HepG2 (cell line): Measurements from ENCODE around the gene HIRA. TPM values are rescaled to one million over a fixed set of nuclear protein-coding genes. Genes with fewer than 3 reads are reported as not detected.
A peak's percentile ranks its signal among the peaks of the same experiment; 100 is the strongest.

Experiments used
- ATF1 ChIP-seq: IDR thresholded peaks from 2 replicates; pipeline ENCODE4 v1.6.1; 2016; ENCODE audit warnings: mild to moderate bottlenecking, control low read depth
- CEBPG ChIP-seq: IDR thresholded peaks from 2 replicates; pipeline ENCODE4 v1.6.1; 2016
- DNMT1 ChIP-seq: sonication (generic); formaldehyde crosslinking; IDR thresholded peaks from 2 replicates; pipeline ENCODE4 v1.5.1; 2020; ENCODE audit warnings: mild to moderate bottlenecking, missing genetic modification reagents
- FOXC1 ChIP-seq: sonication (generic); formaldehyde crosslinking; IDR thresholded peaks from 2 replicates; pipeline ENCODE4 v1.8.0; 2022; ENCODE audit warnings: mild to moderate bottlenecking, missing genetic modification reagents, borderline replicate concordance
- FOXK2 ChIP-seq: fragments of 450-650 bp; IDR thresholded peaks from 2 replicates; pipeline ENCODE4 v1.6.1; 2016
- GATAD2A ChIP-seq: IDR thresholded peaks from 2 replicates; pipeline ENCODE4 v1.6.1; 2016
- SETDB1 ChIP-seq: sonication (generic); formaldehyde crosslinking; IDR thresholded peaks from 2 replicates; pipeline ENCODE4 v1.5.1; 2020; ENCODE audit warnings: missing genetic modification reagents, mild to moderate bottlenecking, borderline replicate concordance
- SMYD3 ChIP-seq: sonication (generic); formaldehyde crosslinking; IDR thresholded peaks from 2 replicates; pipeline ENCODE4 v1.8.1; 2023; ENCODE audit warnings: mild to moderate bottlenecking, missing genetic modification reagents
- SP1 ChIP-seq, 2 experiments: fragments of 450-650 bp in 1 of 2; sonication (generic) in 1 of 2; formaldehyde crosslinking in 1 of 2; IDR thresholded peaks; 2 replicates each; pipeline versions ENCODE4 v1.4.0 to v1.6.1; 2016 to 2020; ENCODE audit warnings: missing genetic modification reagents in 1 of 2
- SRY ChIP-seq: sonication (generic); formaldehyde crosslinking; IDR thresholded peaks from 2 replicates; pipeline ENCODE4 v1.8.0; 2022; ENCODE audit warnings: mild to moderate bottlenecking, missing genetic modification reagents
- YY1 ChIP-seq: IDR thresholded peaks from 2 replicates; pipeline ENCODE4 v1.6.1; 2011; ENCODE audit warnings: low read length, low read depth, moderate library complexity, mild to moderate bottlenecking; ENCODE audit not compliant: insufficient read depth, insufficient replicate concordance
- ZKSCAN5 ChIP-seq: sonication (generic); formaldehyde crosslinking; IDR thresholded peaks from 2 replicates; pipeline ENCODE4 v1.5.1; 2020; ENCODE audit warnings: mild to moderate bottlenecking, missing genetic modification reagents
- ZNF136 ChIP-seq: sonication (generic); formaldehyde crosslinking; IDR thresholded peaks from 2 replicates; pipeline ENCODE4 v1.8.1; 2022; ENCODE audit warnings: low read depth, mild to moderate bottlenecking, moderate library complexity, missing genetic modification reagents
- ZNF20 ChIP-seq: sonication (generic); formaldehyde crosslinking; IDR thresholded peaks from 2 replicates; pipeline ENCODE4 v1.4.0; 2020; ENCODE audit warnings: mild to moderate bottlenecking, moderate library complexity, missing genetic modification reagents
- ZNF225 ChIP-seq: sonication (generic); formaldehyde crosslinking; IDR thresholded peaks from 2 replicates; pipeline ENCODE4 v1.4.0; 2020; ENCODE audit warnings: mild to moderate bottlenecking, missing genetic modification reagents
- ZNF460 ChIP-seq: sonication (generic); formaldehyde crosslinking; IDR thresholded peaks from 2 replicates; pipeline ENCODE4 v1.5.1; 2020; ENCODE audit warnings: missing genetic modification reagents, mild to moderate bottlenecking, borderline replicate concordance
- ZNF569 ChIP-seq: sonication (generic); formaldehyde crosslinking; IDR thresholded peaks from 2 replicates; pipeline ENCODE4 v1.5.0; 2020; ENCODE audit warnings: mild to moderate bottlenecking, missing genetic modification reagents, moderate library complexity, borderline replicate concordance
- ZNF607 ChIP-seq: sonication (generic); formaldehyde crosslinking; IDR thresholded peaks from 2 replicates; pipeline ENCODE4 v1.5.1; 2020; ENCODE audit warnings: missing genetic modification reagents, mild to moderate bottlenecking, borderline replicate concordance
- ZNF782 ChIP-seq: sonication (generic); formaldehyde crosslinking; IDR thresholded peaks from 2 replicates; pipeline ENCODE4 v1.4.0; 2020; ENCODE audit warnings: missing genetic modification reagents, mild to moderate bottlenecking, borderline replicate concordance
- ZNF878 ChIP-seq: sonication (generic); formaldehyde crosslinking; IDR thresholded peaks from 2 replicates; pipeline ENCODE4 v1.8.1; 2023; ENCODE audit warnings: mild to moderate bottlenecking, missing genetic modification reagents, moderate library complexity
- polyA plus RNA-seq, 8 experiments: library from polyadenylated mRNA; depleted of rRNA in 3 of 8; stranded (reverse) in 7 of 8; unstranded in 1 of 8; fragments of >200 nt; fragmentation: Illumina TruSeq in 4 of 8; extraction: Trizol in 4 of 8; gene quantifications; 2 replicates each; pipeline versions ENCODE4 v1.2.1 to v1.2.3, GENCODE V29; 2011 to 2016; ENCODE audit warnings: low read depth in 4 of 8, missing spikeins in 1 of 8, mixed read lengths in 1 of 8; ENCODE audit not compliant: insufficient read depth in 1 of 8
- total RNA-seq, 5 experiments: library from RNA; depleted of rRNA; stranded (reverse); fragments of >200 nt; fragmentation: Illumina TruSeq; extraction: Trizol; gene quantifications; 2 replicates each; pipeline ENCODE4 v1.2.3, GENCODE V29; 2016; ENCODE audit warnings: low read depth in 1 of 5
- TF ChIP-seq, protein P1 (sequence below): sonication (generic); formaldehyde crosslinking; IDR thresholded peaks from 2 replicates; pipeline ENCODE4 v1.8.1; 2022; ENCODE audit warnings: low read depth, mild to moderate bottlenecking, missing genetic modification reagents
- TF ChIP-seq, protein P2 (sequence below): sonication (generic); formaldehyde crosslinking; IDR thresholded peaks from 2 replicates; pipeline ENCODE4 v1.4.0; 2020; ENCODE audit warnings: mild to moderate bottlenecking, missing genetic modification reagents
- TF ChIP-seq, protein P3 (sequence below): sonication (generic); formaldehyde crosslinking; IDR thresholded peaks from 2 replicates; pipeline ENCODE4 v1.8.0; 2022; ENCODE audit warnings: mild to moderate bottlenecking, missing genetic modification reagents; ENCODE audit not compliant: insufficient replicate concordance
- TF ChIP-seq, protein P4 (sequence below): IDR thresholded peaks from 2 replicates; pipeline ENCODE4 v1.6.1; 2012; ENCODE audit warnings: inconsistent platforms

Gene HIRA
- total and polyA plus RNA-seq, 2 of the 13 experiments (the other 11 are each of a cell fraction or from before 2014, with no cell fraction given) = 21.5 to 29.2 TPM

DNA sequence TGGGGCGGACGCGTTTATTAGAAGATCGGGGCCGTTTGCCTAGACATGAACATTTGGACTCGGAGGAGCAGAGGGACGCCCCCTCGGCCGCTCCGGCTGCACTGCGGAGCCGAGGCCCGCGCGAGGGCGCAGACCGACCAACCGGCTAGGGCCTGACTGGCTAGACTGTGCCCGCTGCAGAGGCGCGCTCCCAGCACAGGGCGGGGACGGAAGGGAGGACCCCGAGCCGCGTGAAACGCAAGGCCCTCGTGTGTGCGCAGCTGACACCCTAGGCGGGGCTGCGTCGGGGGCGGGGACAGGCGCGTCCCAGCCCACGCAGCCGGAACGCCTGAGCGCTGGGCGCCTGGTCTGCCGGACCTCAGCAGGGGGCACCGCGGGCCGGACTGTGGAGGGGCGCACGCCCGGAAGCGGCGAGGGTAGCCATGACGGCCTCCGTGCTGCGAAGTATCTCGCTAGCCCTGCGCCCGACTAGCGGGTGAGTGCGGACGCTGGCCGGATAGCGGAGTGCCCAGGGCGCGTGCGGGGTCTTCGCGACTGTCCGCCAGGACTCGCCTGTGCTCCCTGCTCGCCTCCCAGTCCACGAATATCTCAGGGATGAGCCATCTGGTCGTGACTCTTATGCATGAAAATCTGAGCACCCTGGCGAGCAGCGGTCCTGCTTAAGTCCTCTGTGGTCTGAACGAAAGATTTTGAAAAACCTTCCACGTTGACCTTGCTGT, 759 bp upstream of the HIRA start, which contains the start of gene MRPL40 (continued):
- TF ChIP-seq ZNF136 (CRISPR knock-in tag) (peak; percentile 89), SRY (CRISPR knock-in tag) (peak; percentile 89; the same call in 1 of the 2 replicates), SP1 (IDR thresholded peaks at IDR 0.05) (no peak), SP1 (CRISPR knock-in tag; IDR thresholded peaks at IDR 0.05) (peak; percentile 100), ZNF569 (CRISPR knock-in tag) (peak; percentile 74; the same call in 1 of the 2 replicates), SETDB1 (CRISPR knock-in tag) (no peak), ATF1 (CRISPR knock-in tag) (no peak), ZKSCAN5 (CRISPR knock-in tag) (no peak), GATAD2A (CRISPR knock-in tag) (peak; percentile 73), SMYD3 (CRISPR knock-in tag) (peak; percentile 93; the same call in 1 of the 2 replicates), FOXK2 (no peak), CEBPG (peak; percentile 55), ZNF607 (peak; percentile 97), YY1 (peak; percentile 94), DNMT1 (CRISPR knock-in tag) (peak; percentile 47; the same call in 1 of the 2 replicates), ZNF20 (CRISPR knock-in tag) (no peak), ZNF782 (CRISPR knock-in tag) (no peak), ZNF878 (CRISPR knock-in tag) (0 out of 2 replicates have a peak, but pooled peaks have one; percentile 65), ZNF225 (CRISPR knock-in tag) (no peak; the same call in none of the 2 replicates), ZNF460 (CRISPR knock-in tag) (peak; percentile 52; the same call in 1 of the 2 replicates), FOXC1 (CRISPR knock-in tag) (peak; percentile 96)
- TF ChIP-seq, protein P1, sequence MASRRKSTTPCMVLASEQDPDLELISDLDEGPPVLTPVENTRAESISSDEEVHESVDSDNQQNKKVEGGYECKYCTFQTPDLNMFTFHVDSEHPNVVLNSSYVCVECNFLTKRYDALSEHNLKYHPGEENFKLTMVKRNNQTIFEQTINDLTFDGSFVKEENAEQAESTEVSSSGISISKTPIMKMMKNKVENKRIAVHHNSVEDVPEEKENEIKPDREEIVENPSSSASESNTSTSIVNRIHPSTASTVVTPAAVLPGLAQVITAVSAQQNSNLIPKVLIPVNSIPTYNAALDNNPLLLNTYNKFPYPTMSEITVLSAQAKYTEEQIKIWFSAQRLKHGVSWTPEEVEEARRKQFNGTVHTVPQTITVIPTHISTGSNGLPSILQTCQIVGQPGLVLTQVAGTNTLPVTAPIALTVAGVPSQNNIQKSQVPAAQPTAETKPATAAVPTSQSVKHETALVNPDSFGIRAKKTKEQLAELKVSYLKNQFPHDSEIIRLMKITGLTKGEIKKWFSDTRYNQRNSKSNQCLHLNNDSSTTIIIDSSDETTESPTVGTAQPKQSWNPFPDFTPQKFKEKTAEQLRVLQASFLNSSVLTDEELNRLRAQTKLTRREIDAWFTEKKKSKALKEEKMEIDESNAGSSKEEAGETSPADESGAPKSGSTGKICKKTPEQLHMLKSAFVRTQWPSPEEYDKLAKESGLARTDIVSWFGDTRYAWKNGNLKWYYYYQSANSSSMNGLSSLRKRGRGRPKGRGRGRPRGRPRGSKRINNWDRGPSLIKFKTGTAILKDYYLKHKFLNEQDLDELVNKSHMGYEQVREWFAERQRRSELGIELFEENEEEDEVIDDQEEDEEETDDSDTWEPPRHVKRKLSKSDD (CRISPR knock-in tag) = peak; percentile 97
- TF ChIP-seq, protein P2, sequence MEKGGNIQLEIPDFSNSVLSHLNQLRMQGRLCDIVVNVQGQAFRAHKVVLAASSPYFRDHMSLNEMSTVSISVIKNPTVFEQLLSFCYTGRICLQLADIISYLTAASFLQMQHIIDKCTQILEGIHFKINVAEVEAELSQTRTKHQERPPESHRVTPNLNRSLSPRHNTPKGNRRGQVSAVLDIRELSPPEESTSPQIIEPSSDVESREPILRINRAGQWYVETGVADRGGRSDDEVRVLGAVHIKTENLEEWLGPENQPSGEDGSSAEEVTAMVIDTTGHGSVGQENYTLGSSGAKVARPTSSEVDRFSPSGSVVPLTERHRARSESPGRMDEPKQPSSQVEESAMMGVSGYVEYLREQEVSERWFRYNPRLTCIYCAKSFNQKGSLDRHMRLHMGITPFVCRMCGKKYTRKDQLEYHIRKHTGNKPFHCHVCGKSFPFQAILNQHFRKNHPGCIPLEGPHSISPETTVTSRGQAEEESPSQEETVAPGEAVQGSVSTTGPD (CRISPR knock-in tag) = no peak
- TF ChIP-seq, protein P3, sequence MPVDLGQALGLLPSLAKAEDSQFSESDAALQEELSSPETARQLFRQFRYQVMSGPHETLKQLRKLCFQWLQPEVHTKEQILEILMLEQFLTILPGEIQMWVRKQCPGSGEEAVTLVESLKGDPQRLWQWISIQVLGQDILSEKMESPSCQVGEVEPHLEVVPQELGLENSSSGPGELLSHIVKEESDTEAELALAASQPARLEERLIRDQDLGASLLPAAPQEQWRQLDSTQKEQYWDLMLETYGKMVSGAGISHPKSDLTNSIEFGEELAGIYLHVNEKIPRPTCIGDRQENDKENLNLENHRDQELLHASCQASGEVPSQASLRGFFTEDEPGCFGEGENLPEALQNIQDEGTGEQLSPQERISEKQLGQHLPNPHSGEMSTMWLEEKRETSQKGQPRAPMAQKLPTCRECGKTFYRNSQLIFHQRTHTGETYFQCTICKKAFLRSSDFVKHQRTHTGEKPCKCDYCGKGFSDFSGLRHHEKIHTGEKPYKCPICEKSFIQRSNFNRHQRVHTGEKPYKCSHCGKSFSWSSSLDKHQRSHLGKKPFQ (CRISPR knock-in tag) = peak; percentile 86
- TF ChIP-seq, protein P4, sequence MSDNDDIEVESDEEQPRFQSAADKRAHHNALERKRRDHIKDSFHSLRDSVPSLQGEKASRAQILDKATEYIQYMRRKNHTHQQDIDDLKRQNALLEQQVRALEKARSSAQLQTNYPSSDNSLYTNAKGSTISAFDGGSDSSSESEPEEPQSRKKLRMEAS = peak; percentile 94
